CD4-positive, alpha-beta T cell treated with Interleukin-15 for 1 hour (primary cell): ENCODE results near the gene NEUROD2.

ENCODE experiments used
- DNase-seq: peaks from one replicate; pipeline ENCODE4 v3.0.0-alpha.2; 2020

NEUROD2 gene

DNA sequence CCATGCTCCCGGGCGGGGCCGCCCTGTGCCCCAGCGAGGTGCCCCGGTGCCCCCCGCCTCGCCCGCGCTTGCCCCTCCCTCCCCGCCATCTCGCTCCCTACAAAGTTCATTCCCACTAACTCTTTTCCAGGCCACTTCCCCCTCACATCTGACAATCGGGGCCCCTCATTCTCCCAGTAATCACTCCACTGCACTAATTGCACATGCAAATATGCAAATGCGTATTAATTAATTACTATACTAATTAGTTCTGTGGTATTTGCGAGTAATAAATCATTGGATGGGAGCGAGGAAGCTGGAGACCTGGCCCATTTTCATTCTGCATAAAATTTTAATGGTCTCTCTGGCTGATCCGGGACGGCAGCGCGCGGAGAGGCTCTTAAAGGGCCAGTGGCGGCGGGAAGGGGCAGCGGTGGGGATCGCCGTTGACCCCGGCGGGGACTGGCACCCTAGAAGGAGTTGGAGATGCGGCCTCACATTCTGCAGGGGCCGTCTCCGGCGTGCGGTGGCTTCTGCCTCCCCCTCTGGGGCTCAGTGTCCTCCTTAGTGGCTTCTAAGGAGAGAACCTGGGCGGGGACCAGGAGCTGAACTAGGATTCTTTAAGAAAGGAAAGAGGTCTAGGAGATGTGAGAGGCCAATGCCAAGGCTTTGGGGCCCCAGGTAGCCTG is 10.7 kb upstream of the NEUROD2 start:
- DNase-seq: no peak

DNA sequence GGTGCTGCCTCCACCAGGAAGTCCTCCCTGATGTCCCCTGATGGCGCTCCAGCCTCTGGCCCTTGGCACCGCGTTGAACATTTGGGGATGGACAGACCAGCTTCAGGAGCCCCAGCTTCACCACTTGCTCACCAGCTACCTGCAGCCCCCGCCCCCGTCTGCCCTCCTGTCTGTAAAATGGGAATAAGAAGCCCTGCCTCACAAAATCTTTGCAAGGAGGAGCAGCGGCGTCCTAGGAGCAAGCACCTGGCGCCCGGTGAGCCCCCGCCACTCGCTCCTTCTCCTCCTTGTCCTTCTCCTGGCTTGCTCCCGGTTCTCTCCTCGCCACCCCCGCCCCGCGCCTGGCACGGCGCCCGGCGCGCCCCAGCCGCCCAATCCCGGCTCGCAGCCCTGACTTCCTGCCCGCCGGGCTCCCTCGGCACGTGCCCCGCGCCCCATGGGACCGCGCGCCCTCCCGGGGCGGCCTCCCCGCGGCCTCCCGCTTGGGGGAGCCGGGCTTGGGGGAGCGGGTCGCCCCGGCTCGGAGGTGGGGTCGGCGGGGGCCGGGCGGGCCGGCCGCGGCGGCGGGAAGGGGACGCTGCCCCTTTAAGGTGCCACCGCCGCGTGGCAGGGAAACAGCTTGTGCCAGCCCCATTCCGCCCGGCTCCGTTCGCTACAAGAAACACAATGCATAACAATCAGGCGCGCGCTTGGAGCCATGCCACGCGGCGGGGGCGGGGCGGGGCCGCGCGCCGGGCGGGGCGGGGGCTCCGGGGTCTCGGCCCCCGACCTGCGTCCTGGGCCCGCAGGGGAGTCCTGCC is 9.9 kb upstream of the NEUROD2 start:
- peak; percentile 35 for DNase-seq

DNA sequence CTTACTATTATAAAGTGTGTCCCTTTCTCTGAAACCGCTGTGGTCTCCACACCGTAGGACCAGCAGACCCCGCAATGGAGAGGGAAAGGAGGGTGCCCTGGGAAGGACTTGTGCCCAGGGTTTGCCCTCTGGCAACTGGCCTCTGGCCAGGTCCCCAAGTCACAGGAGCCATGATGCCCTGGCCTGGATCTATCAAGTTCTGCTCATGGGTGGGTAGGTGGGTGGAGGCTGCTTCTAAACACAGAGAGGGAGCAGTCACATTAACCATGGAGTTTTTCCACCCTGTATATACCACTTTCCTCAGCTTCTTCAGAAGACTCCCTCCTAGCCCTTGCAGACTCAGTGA is 9.4 kb upstream of the NEUROD2 start:
- DNase-seq: no peak

DNA sequence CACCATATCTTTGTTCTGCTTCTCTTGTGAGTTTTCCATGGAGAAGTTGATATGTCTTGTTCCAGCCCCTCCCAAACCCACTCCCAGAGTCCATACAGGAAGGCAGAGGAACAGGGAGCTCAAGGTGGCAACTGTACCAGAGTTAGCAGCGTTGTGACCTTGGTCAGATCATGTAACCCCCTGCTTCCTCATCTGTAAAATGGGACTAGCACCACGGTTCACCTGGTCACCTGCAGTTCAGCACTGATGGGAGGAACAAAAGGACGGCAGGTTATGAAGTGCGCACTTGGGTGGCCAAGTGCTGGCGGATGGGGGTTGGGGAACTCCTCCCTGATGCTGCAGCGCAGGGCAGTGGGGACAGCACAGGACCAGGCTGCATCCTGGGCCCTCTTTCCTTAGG is 7.7 kb upstream of the NEUROD2 start:
- no peak for DNase-seq

DNA sequence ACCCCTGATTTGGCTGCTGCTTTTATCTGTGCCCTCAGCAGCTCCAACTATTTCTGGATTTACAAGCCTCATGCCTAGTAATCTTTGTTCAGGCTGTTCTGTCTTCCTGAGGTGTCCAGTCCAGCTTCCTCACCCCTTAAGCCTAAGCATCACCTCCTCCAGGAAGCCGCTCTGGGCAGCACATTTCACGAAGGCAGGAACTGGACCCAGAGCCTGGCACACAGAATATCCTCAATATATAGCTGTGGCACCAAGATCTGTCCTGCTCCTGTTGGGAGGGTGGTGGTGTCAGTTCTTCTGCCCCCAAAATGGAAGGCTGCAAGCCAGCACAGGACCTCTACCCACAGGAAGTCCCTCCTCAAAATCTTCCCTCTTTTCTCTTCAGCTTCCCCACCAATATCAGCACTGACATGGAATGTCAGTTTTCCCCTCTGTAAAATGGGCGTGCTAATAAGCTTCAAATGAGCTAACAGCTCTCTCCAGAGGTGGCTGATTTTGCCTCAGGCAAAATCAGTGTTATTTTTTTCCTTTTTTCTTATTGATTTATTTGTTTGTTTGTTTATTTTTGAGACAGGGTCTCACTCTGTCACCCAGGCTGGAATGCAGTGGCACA is 6.9 kb upstream of the NEUROD2 start:
- DNase-seq: no peak

DNA sequence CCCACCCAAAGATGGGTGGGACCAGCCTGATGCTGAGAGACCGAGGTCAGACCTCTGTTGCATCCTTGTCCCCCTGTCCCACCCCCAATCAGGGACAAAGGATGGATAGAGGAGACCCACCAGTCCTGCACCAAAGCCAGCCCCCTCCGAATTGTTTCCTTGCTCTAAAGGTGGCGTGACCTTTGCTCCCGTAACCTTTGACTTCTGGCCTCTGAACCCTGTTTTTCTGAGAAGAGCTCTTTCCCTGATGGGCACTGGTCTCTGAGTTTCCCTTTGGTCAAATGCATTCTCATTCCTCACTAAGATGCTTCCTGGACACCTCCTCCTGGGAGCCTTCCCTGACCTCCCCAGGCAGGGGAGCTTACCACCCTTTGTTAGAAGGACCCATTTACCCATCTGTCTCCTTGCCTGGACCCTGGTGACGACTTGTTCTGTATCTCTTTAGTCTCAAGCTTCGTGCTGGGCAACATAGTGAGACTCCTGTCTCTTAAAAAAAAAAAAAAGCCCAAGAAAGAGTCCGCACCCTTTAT is 5.3 kb upstream of the NEUROD2 start:
- no peak for DNase-seq

DNA sequence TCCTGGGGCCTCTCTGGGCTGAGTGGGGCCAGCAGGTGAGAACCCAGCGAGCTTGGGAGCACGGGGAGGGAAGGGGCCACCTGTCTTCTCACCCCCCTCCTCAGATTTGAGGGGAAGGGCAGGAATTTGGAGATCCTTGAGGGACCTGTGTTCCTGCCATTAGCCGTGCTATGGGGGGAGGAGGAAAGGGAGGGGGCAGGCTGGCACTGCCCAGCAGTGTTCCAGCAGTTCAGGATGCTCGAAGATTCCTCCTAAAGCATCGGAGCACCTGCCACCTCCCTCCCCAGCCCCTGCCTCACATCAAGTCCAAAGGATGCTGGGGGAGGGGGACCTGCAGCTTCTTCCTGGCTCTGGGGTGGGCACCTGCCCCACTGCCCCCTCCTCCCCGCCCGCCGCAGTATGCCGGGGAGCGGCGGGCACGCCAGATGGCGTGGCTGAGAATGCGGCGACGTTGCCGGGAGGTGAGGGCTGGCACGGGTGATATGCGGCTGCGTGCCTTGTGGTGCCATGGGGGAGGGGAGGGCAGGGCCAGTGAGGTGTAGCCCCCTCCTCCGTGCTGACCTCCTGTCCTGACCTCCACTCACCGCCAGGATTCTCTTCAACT is 4.7 kb upstream of the NEUROD2 start:
- DNase-seq: no peak

DNA sequence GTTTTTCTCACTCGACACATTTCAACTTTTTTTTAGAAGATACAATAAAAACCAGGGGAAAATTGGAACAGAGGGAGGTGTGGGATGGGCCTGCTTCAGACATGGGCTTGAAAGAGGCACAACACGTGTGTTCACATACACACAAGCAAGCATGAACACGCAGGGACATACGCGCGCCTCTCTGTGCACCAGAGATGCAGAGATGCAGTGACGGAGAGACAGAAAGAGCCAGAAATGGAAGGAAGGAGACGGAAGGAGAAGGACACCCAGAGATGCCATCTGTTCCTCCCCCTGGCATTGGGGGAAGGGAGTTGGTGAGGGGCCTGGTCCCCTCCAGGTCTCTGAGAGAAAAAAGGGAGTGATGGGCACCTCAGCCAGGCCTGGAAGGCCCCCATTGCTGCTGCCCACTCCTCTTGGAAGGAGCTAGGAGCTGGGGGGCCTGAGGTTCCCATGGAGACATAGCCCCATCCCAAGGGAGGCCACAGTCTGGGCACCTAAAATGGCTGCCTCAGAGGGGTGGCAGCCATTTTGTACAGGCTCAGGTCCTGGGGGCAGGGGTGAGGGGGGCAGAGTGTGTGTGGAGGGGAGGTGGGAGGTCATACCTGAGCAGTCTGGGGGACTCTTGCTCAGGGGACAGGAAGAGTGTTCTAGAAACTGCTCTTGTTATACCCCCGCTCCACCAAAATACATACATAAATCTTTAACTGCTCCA is 3.8 kb upstream of the NEUROD2 start:
- DNase-seq: no peak

DNA sequence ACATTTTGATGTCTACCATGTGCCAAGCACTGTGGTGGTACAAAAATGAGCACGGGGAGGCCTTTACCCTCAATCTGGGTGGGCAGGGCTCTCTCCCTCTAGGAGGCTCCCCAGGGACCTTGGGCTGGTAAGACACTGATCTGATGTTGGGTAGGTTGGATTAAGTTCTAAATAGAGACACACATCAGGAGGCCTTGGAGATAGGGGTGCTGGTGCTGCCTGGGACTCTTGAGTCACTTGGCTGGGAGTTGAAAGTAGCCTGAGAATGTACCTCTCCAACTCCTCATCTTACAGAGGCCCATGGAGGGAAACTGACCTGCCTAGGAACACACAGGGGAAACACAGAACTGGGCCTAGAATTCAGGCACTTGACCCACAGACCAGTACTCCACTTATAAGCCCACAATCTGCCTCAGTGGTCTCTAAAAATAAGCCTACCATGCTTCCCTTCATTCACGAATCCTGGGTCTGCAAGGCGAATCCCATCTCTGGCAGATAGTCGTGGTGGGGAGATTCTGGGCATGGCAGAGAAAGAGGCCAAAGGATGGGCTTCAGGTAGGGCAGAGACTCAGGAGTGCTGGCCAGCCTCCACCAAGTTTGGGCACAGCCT is 1.8 kb upstream of the NEUROD2 start:
- no peak for DNase-seq

DNA sequence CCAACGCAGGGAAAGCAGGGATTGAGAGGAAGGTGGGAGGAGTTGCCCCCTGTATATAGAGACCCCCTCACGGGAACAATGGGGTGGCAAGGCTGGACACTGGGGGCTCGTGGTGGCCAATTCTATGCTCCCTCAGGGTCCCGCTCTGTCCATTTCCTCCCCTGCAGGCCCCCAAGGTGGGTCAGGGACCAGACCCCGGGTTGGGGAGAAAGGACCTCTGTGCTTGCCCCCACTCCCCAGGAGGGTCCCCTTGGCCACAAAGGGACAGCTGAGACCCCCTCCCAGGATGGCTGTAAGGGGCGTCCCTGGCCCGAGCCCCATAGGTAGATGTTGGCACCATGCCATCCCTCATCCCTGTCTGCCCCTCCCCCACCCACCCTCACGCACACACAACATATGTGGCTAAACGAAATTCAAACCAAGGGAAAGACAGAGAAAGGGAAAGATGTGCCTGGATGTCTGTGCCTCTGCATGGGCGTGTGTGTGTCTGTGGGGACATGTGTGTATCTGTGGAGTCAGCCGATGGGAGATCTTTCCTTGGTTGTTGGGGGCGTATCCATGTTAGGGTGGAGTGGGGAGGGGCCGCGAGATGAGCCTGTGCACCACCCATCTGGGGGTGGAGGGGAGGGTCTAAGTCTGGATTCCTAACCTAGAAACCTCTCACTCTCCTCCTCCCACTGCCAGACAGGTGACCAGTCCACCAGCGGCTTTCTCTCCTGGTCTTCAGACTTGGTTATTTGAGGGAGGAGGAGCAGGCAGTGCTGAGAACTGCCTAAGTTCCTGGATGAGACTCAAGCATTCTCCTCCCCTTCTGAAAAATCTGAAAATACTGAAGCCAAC is 642 bp upstream of the NEUROD2 start:
- DNase-seq: no peak

DNA sequence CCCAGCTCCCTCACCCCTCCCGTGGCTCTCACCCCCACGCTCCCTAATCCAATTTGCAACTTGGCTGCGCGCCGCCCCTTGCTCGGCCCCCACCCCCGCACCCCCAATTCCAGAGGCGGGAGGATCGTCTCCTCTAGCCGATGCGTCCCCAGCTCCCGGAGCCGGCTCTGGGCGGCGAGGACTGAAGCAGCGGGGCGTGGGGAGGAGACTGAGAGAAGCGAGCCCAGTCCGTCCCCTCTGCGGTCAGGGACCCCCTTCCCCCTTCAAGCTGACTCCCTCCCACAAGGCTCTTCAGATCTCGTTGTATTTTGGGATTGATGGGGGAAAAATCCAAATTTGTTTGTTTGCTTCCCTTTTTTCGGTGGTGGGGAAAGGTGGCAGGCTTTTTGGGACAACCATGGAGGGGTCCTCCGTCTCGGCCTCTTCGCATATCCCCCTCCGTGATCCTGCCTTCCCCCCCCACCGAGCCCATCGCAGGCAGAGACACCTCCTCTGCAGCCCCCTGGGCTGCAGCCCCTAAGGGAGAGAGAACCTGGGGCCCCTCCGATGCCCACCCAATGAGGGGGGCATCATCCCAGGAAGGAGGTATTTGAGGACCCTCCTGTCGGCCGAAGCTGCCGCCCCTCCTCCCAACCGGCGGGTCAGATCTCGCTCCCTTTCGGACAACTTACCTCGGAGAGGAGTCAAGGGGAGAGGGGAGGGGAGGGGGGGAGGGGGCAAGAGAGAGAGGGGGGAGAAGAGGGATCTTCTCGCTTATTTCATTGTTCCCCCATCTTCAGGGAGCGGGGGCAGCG is 466 bp downstream of the NEUROD2 start:
- no peak for DNase-seq

DNA sequence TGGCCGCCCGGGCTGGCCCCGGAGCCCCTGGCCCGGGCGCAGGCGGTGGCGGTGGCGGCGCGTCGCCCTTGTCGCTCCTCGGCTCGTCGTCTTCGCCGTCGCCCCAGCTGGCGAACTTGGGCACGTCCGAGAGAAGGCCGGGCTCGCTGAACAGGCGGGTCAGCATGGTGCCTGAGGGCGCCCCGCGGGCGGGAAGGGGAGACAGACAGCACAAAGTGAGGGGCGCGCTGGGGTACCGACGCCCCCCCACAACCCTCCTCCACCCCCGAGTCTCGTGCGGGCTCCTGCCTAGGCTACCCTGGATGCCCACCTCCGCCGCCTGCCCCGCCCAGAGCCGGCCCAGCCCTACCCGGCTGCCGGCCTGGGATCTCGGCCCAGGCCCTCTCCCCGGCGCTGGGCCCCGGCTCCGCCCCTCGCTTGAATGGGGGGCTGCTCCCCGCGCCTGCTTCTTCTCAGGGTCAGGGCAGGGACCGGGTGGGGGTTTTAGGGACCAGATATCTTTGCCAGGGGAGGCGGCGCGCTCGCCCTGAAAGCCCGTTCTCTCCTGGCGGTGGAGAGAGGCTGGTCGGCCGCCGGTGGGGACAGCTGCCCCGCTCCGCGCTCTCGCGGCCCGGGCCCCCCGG is 1.2 kb downstream of the NEUROD2 start:
- DNase-seq: no peak

DNA sequence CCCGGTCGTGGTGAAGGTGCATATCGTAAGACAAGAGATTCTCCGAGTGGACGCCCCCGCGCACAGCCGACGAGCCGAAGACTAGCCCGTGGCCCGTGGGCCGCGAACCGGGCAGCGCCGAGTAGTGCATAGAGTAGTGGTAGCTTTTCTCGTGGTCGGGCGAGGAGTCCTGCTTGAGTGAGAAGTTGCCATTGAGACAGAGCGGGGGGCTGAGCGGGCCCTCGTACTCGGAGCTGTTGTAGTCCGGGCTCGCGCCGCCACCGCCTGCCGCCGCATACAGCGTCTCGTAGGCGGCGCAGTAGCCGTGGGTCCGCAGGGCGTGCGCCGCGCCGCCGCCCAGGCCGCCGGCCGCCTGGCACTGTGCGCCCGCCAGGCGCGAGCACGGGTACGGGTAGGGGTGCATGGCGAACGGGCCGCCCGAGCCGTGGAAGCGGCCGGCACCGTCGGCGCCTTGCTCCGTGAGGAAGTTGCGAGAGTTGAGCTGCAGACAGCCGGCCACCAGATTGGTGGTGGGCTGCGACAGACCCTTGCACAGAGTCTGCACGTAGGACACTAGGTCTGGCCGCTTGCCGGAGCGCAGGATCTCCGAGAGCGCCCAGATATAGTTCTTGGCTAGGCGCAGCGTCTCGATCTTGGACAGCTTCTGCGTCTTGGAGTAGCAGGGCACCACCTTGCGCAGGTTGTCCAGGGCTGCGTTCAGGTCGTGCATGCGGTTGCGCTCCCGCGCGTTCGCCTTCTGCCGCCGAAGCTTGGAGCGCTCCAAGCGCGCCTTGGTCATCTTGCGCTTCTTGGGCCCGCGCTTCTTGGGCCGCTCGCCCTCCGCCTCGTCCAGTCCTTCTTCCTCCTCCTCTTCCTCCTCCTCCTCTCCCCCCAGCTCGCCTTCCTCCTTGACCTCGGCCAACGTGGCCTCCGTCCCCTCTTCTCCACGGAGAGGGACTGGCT is 2.0 kb downstream of the NEUROD2 start:
- no peak for DNase-seq

DNA sequence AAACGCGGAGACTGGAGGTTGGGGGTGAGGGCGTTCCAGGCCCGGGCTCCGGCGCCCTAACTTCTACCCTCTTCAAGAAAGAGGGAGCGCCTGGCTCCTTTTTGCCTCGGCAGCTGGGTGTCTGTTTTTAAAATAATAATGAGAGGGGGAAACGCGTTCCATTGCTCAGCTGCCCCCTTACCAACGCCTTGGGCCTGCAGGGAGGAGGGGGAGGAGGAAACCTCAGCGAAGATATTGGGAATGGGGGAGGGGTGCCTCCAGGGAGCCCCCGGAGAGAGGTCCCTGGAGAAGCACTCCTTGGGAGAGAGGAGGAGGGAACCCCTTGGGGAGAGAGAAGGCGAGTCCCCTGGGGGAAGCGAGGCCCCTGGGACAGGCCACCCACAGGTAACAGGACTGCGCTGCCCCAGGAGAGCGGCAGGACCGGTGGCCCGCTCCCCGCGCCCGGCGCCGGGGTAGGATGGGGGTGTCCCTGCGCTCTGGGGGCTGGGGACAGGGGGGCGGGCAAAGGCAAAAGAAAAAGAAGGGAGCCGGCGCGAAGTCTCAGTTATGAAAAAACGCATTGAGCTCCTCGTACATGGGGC is 2.7 kb downstream of the NEUROD2 start:
- no peak for DNase-seq

DNA sequence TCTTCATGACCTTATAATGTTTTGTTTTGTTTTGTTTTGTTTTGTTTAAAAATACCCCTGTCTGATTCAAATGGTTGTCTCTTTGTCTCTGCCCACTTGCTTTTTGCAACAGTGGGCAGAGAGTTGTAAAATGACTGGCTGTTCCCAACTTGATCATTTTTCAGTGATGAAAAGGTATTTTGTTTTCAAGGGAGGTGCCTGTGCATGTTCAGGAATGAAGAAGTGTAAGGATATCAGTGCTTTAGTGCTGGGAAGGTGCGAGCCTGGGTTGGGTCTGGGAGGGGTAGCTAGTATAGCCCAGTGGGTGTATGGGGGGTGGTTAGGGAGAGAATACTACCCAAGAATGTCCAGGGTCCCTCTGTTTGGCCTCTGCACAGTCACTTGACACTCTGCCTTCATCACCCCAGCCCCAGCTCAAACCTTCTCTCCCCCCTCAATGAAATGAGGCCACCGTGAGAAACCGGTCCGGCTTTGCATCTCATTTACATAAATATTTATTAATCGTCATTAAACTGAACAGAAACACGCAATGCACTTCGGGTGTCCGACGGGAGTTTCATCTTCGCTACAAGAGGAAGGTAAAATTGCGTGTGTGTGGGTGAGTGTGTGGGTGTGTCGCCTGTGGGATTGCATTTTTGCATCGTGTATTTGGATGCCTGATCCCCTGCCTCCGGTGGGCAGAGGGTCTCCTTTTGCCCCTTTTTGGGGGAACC is 4.3 kb downstream of the NEUROD2 start:
- DNase-seq: no peak

DNA sequence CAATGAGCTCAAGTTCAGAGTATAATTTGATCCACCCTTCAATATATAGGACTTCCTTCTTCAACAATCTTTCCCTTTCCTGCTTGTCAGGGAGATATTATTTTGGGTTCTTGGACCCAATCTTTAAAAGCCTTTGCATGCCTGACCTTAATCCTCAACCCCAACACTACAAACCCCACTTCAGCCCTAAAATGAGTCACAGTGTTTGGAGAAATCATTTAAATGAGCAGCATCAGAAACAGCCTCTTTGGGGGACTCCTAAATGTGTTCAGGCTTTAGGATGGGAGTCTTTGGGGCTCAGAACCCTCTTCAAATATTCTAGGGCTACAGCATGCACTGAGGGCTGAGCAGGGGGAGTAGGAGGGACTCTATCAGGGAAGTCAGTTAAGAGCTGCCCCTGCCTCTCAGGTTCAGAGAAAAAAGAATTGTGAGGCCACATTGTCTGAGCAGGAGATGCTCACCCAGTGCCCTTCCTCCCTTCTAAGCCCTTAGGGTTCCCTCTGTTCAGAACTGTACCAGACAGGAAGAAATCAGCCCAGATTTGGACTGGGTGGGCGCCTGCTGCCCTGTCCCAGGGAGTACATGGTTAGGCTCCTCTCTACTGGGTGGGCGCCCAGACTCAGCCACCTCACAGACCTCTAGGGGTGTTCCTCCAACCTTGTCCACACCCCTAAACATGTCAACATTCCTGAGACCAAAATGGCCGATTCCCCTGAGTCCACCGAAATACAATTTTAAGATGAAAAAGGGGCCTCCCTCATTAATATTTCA is 5.0 kb downstream of the NEUROD2 start:
- no peak for DNase-seq
